NCI-H128 (cell line): ENCODE measurements around the gene SGPL1.

Experiments
- DNase-seq: peaks from one replicate; lab custom pipeline; 2025; ENCODE audit not compliant: unreplicated experiment; lab: John Stamatoyannopoulos, UW

Gene SGPL1

GRCh38 chr10:70810967-70811366, 4.8 kb upstream of the SGPL1 start:
- no peak for DNase-seq

GRCh38 chr10:70811881-70812280, 3.9 kb upstream of the SGPL1 start:
- no peak for DNase-seq

DNA sequence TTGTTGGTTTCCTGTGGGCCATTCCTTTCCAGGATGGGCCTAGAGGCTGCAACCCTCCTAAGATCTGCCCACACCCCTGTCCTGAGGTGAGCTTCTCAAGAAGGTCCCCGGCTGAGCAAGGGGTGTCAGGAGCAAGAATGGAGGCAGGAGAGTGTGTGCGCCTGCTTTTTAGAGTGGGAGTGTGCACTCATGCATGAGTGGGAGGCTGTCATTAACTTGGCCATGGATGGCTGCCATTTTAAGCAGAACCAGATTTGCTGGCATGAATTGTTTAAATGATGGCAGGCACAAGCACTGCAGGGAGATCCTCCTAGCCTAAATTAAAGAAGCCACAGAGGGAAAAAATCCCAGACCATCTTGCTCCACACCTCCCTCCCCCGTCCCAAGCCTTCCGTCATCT, 2.9 kb upstream of the SGPL1 start:
- DNase-seq, result no peak

- DNase-seq, result no peak
These were observed 1.6 kb upstream of the SGPL1 start for GRCh38 chr10:70814126-70814525.

- DNase-seq, result no peak
These were observed 609 bp downstream of the SGPL1 start for GRCh38 chr10:70816220-70816894.

- no peak for DNase-seq
These were observed 5.4 kb downstream of the SGPL1 start for GRCh38 chr10:70820976-70821750.

DNA sequence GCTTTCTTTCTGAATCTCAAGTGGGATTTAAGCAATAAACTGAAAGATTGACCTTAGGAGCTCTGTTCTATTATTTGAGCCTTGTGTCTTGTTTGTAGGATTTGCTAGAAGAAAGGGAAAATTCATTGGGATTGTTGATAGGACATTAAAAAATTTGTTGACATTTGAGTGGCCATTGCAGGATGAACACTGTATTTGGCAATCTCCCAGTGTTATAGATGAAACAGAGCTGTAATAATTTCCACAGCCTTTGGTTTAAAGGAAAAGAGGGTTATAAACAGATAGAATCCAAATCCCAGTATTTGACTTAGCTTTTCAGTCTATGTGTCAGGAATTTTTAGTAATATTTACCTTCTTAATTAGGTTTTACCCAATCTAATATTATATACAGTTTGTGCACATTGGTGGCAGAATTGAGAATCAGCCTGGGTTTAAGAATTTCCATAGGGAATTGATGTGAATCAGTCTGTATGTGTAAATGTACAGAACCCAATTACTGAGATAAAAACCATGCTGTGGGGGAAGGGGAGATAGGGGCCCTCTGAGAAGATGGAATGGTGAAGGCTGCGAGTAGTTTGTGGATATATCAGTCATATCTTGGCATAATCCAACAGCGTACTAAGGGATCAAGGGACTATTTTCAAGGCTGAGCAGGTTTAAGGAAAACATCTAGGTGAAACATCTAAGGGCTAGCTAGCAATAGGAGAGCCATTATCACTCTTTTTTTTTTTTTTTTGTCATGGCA, 6.5 kb downstream of the SGPL1 start:
- DNase-seq, result no peak

- DNase-seq, result no peak
These were observed 11.5 kb downstream of the SGPL1 start for GRCh38 chr10:70827086-70827757.

DNA sequence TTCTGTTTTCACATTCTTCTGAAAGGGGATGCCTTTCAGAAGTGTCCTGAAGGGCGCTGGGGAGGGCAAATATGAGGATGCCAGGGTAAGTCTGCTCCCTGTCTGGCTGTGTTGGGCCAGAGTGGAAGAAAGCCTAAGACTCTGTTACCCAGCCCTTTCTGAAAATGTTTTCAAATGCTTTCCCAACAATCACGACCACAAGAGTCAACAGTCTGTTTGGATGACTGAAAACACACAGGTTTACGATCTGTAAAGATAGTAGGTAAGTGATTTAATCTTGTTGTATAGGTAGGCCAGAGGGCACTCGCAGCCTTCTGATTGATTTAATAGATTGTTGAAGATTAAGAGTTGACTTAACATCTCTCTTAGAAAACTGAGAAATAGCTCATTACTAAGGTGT, 13.2 kb downstream of the SGPL1 start:
- no peak for DNase-seq

DNA sequence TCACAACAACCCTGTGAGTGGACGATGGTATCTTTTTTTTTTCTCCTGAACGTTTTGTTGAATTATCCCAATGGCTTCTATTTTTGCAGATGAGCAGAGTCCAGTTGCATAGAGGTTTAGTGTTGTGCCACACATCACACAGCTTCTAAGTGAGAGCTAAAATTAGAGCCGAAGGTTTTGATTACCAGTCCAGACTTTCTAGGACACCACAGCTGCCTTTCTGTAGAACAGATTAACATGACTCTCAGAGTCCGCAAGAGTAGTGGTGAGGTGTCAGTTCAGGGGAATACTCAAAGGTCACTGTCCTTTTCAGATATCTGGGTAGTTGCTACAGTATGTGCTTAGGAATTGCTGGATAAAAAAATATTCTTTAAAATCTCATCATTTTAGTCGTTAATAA, 13.8 kb downstream of the SGPL1 start:
- no peak for DNase-seq

- no peak for DNase-seq
These were observed 14.4 kb downstream of the SGPL1 start for GRCh38 chr10:70830164-70830563.

DNA sequence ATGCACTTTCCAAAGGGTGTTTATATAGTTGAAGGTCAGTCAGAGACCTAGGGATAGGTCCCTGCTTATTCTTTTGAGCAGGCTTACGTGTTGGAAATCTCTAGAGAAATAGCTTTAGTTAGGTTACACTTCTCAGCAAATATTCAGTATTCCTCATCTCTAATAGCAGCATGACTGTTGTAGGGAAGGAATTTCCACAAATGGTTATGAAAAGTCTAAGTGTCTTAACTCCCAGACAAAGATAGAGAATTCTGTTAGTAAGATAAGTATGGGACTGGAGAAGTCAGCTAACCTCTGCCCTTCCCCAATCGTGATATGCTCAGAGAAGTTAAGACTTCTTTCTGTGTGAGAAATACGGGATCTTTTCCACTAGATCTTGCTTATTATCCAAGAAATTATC, 16.5 kb downstream of the SGPL1 start:
- DNase-seq, result no peak

GRCh38 chr10:70832852-70833528, 17.2 kb downstream of the SGPL1 start:
- DNase-seq, result no peak

GRCh38 chr10:70833601-70834000, 17.9 kb downstream of the SGPL1 start:
- no peak for DNase-seq

DNA sequence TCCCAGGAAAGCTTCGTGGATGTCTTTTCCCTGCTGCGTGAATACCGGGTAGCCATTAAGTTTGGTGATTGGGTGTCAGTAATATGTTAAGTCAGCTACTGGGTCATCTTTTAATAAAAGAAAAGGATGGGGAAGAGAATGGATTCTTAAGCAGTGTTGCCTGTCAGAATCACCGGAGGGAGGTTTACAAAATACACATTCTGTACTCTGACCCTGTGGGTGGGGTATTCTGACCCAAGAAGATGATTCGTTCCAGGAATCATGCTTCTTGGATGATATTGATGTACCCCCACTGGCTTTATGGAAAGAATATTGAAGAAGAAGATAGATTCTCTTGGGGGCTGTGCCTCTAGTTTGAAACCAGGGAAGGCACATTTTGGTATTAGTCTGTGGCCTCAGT, 18.3 kb downstream of the SGPL1 start:
- no peak for DNase-seq

DNA sequence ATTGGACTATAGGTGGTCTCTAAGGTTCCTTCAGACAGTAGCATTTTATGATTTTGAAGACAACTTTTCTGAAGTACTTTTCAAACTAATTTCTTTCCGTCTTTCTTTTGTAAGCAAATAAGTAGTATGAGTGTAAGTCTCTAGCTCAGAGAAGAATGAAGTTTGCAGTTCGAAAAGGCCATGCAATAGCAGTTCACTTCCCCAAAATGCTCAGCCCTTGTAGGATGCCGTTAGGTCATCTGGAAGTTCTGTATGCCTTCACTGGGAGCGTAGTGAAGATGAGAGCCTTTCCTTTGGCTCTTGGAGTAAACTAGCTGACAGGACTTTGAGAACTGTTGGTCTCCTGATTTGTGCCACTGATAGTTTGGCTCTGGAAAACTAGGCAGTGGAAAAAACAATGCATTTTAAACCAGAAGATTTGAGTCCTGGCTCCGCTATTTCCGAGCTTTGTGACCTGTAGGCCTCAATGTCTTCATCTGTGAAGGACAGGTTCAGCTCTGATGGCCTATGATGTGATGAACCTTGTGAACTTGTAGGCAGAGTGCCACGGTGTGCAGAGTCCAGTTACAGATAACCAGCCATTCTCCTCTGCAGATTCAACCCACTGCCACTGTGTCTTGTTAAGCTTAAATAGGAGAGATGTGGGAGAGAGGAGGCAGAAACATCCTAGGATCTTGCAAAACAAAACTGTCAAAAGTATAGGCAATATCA, 18.8 kb downstream of the SGPL1 start:
- DNase-seq, result no peak

DNA sequence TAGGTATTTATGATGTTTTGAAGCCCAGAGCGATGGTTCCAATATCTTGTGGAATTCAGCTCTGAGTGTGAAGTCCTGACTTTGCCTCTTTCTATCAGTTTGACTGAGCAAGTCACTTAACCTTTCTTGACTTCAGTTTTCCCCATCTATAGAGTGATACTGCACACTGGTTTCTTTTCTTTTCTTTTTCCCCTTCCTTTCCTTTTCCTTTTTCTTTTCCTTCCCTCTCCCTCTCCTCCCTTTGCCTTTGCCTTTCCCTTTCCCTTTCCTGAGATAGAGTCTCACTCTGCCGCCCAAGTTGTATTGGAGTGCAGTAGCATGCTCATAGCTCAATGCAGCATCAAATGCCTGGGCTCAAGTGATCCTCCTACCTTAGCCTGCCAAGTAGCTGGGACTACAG, 20.6 kb downstream of the SGPL1 start:
- no peak for DNase-seq

DNA sequence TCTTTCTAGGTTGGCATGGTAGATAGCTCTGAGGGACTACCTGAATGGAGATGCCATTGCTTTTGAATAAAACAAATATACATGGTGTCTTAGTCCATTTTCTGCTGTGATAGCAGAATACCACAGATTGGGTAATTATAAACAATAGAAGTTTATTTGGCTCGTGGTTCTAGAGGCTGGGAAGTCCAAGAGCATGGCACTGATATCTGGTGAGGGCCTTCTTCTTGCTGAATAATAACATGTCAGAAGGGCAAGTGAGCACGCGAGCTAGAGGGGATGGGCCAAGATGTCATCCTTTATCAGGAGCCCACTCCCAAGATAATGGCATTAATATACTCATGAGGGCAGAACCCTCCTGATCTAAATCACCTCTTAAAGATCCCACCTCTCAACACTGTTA, 21.9 kb downstream of the SGPL1 start:
- no peak for DNase-seq

DNA sequence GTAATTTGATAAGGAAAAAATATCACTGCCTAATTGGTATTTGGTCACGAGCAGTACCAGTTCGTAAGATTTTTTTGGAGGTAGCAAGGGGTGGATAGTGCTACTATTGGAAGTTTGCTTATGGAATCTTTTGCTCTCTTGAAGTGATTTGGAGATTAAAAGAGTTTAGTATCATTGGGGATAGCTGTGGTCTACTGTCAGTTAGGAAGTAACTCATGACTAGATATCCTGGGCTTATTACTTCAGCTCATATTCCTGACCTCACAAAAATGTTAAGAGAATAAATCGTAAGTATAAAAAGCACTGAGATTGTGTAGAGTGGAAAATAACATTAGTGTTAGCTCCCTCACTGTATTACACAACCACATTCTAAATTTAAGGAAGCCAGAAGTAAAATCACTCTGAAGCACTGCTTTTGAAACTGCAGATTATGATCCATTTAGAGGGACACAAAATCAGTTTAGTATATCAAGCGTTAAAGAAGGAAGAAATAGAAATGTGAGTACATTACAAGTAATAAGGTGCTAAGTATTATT, 22.6 kb downstream of the SGPL1 start:
- no peak for DNase-seq

- no peak for DNase-seq
These were observed 25.1 kb downstream of the SGPL1 start for GRCh38 chr10:70840836-70841235.
